Esophagus squamous epithelium (tissue), 4 donors: ENCODE data around the gene SLC39A10.

Source experiments
- CTCF ChIP-seq, 6 experiments: fragments of 450-650 bp in 4 of 6; fragments of 200-600 bp in 2 of 6; sonication (generic) in 2 of 6; IDR thresholded peaks; one replicate each; pipeline ENCODE4 v1.5.1; 2016 to 2019; ENCODE audit warnings: antibody characterized with exemption in 6 of 6, mild to moderate bottlenecking in 4 of 6, moderate library complexity in 4 of 6
- POLR2A ChIP-seq, 4 donors: fragments of 450-650 bp; IDR thresholded peaks; one replicate each; pipeline ENCODE4 v1.6.1; 2017; ENCODE audit warnings: antibody characterized with exemption in 4 of 4, mild to moderate bottlenecking in 4 of 4, moderate library complexity in 3 of 4

DNA sequence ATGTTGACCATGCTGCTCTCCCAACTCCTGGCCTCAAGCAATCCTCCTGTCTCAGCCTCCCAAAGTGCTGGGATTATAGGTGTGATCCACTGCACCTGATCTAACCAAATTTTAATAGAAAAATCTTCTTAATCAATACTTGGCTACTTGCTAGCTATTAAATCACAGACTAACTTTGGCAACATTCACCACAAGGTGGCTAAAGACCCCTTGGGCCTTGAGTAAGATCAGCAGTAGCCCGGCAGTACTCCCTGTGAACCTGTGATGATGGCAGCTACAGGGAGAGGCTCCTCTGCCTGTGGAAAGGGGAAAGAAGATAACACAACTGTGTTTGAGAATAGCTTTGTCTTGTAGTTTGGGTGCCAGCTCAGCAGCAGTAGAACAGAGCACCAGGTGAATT lies 102.9 kb downstream of the SLC39A10 start:
- TF ChIP-seq CTCF (IDR thresholded peaks at IDR 0.05) (no peak), POLR2A (IDR thresholded peaks at IDR 0.05) (no peak)
